Heart left ventricle (tissue), 13 donors: ENCODE results near the gene GRAMD2B.

Experiments
- CTCF ChIP-seq, 12 donors: fragments of 200-600 bp; sonication (generic) in 4 of 12; IDR thresholded peaks; one replicate each; pipeline versions ENCODE4 v1.5.0 to v1.8.0; 2018 to 2022; ENCODE audit warnings: antibody characterized with exemption in 12 of 12, mild to moderate bottlenecking in 5 of 12
- POLR2A ChIP-seq, 2 donors: fragments of 450-650 bp; IDR thresholded peaks; one replicate each; pipeline ENCODE4 v1.6.1; 2017; ENCODE audit warnings: antibody characterized with exemption in 2 of 2, mild to moderate bottlenecking in 2 of 2, moderate library complexity in 2 of 2
- donor health status: ischemic (EF 13 %, LVEDD 7.1; RV severe dilation, severe dysfunction).
- donor health status: DM: no; HTN: yes; CAD: no.
- donor health status: DM: no; HTN: no; CAD: no.
- donor health status: ischemic (EF 25% LVEDD 6.9; RV normal size, moderate dysfunction).
- donor health status: ischemic (EF 25% LVEDD 5.7; RV mildly dilated, moderate dysfunction).
- donor health status: ischemic (EF 35%, LVEDD 5.7; RV mildly dilated, moderate dysfunction).
- donor health status: nonischemic (EF 11% LVEDD 7.7; RV severe dilation, severe dysfunction).
- donor health status: DM: yes; HTN: yes; CAD: no.
- donor health status: PGD.
- donor health status: ischemic (EF 29% LVEDD 5.4; RV normal size, mild dysfunction).
- donor health status: nonischemic (EF 23%, LVEDD 6.1; RV moderate dilation, normal function).

GRCh38 chr5:126448720-126449119, 25.5 kb downstream of the GRAMD2B start:
- TF ChIP-seq CTCF (IDR thresholded peaks at IDR 0.05) (no peak), POLR2A (IDR thresholded peaks at IDR 0.05) (no peak)
